Measurements from ENCODE around the gene ACTMAP.

GRCh38 chr19:40692212-40692551 is 58.1 kb downstream of the ACTMAP start:
- no peak for TF ChIP-seq CTCF (IDR thresholded peaks at IDR 0.05; ENCODE audit: low read depth, low read length, missing input control)
- no peak for TF ChIP-seq YY1 (IDR thresholded peaks at IDR 0.05)
- TF ChIP-seq RAD21 (IDR thresholded peaks at IDR 0.05), result no peak
- no peak for TF ChIP-seq ZBTB33 (IDR thresholded peaks at IDR 0.05)
- TF ChIP-seq SP1 (IDR thresholded peaks at IDR 0.05), result no peak
- TF ChIP-seq ATF3 (IDR thresholded peaks at IDR 0.05), result no peak
- TF ChIP-seq REST (IDR thresholded peaks at IDR 0.05), result no peak

Measured in liver (tissue), 3 donors.